H9 (cell line): Measurements from ENCODE around the gene SH3BGR. TPM values are rescaled to one million over a fixed set of nuclear protein-coding genes. Genes with fewer than 3 reads are reported as not detected.
A peak's percentile ranks its signal among the peaks of the same experiment; 100 is the strongest.

Experiments
- DNase-seq: peaks from one replicate; pipeline ENCODE4 v3.0.0-alpha.2; 2017
- H2AFZ ChIP-seq: one replicate; pipeline ENCODE4 v1.6.1; 2013; ENCODE audit warnings: mild to moderate bottlenecking, low read length, control low read depth, moderate library complexity
- H2AK5ac ChIP-seq: 2 replicates; pipeline ENCODE4 v1.6.1; 2013; ENCODE audit warnings: low read length, control low read depth, mixed read lengths; ENCODE audit not compliant: insufficient read length
- H2BK120ac ChIP-seq: one replicate; pipeline ENCODE4 v1.6.1; 2013; ENCODE audit warnings: low read depth, mild to moderate bottlenecking, low read length, control low read depth, inconsistent platforms; ENCODE audit not compliant: poor library complexity, severe bottlenecking
- H2BK12ac ChIP-seq: 2 replicates; pipeline ENCODE4 v1.6.1; 2013; ENCODE audit warnings: low read length, control low read depth, mixed read lengths, low read depth; ENCODE audit not compliant: insufficient read length
- H2BK15ac ChIP-seq: 2 replicates; pipeline ENCODE4 v1.6.1; 2013; ENCODE audit warnings: low read depth, low read length, control low read depth
- H2BK20ac ChIP-seq: one replicate; pipeline ENCODE4 v1.6.1; 2013; ENCODE audit warnings: low read depth, mild to moderate bottlenecking, low read length, control low read depth, inconsistent platforms; ENCODE audit not compliant: poor library complexity, severe bottlenecking
- H2BK5ac ChIP-seq: 2 replicates; pipeline ENCODE4 v1.6.1; 2013; ENCODE audit warnings: low read length, control low read depth, mixed read lengths; ENCODE audit not compliant: insufficient read length
- H3K14ac ChIP-seq: 2 replicates; pipeline ENCODE4 v1.6.1; 2013; ENCODE audit warnings: low read length, control low read depth; ENCODE audit not compliant: insufficient read depth
- H3K18ac ChIP-seq: 2 replicates; pipeline ENCODE4 v1.6.1; 2013; ENCODE audit warnings: low read depth, mild to moderate bottlenecking, mixed read lengths, low read length, control low read depth; ENCODE audit not compliant: insufficient read length
- H3K23ac ChIP-seq: 2 replicates; pipeline ENCODE4 v1.6.1; 2013; ENCODE audit warnings: low read length, control low read depth, mixed read lengths, low read depth; ENCODE audit not compliant: insufficient read length
- H3K23me2 ChIP-seq: 2 replicates; pipeline ENCODE4 v1.6.1; 2013; ENCODE audit warnings: low read depth, mild to moderate bottlenecking, mixed read lengths, low read length, control low read depth; ENCODE audit not compliant: insufficient read length, poor library complexity, severe bottlenecking
- H3K27ac ChIP-seq: 2 replicates; pipeline ENCODE4 v1.5.1; 2013; ENCODE audit warnings: low read length, control low read depth, mixed read lengths, low read depth; ENCODE audit not compliant: insufficient read length
- H3K27me3 ChIP-seq: 2 replicates; pipeline ENCODE4 v1.6.1; 2013; ENCODE audit warnings: low read length, control low read depth, inconsistent platforms; ENCODE audit not compliant: insufficient read depth
- H3K4ac ChIP-seq: 2 replicates; pipeline ENCODE4 v1.6.1; 2013; ENCODE audit warnings: low read depth, mild to moderate bottlenecking, control low read depth, inconsistent platforms, low read length, moderate library complexity
- H3K4me1 ChIP-seq: 2 replicates; pipeline ENCODE4 v1.6.1; 2013; ENCODE audit warnings: low read length, control low read depth, inconsistent platforms; ENCODE audit not compliant: insufficient read depth
- H3K4me2 ChIP-seq: 2 replicates; pipeline ENCODE4 v1.6.1; 2013; ENCODE audit warnings: low read length, control low read depth, mixed read lengths; ENCODE audit not compliant: insufficient read length, insufficient read depth
- H3K56ac ChIP-seq: 2 replicates; pipeline ENCODE4 v1.6.1; 2013; ENCODE audit warnings: low read depth, mild to moderate bottlenecking, mixed read lengths, low read length, control low read depth; ENCODE audit not compliant: insufficient read length
- H3K79me1 ChIP-seq: 2 replicates; pipeline ENCODE4 v1.6.1; 2013; ENCODE audit warnings: low read depth, mild to moderate bottlenecking, moderate library complexity, low read length, control low read depth, inconsistent platforms; ENCODE audit not compliant: insufficient read depth, poor library complexity, severe bottlenecking
- H3K79me2 ChIP-seq: 2 replicates; pipeline ENCODE4 v1.6.1; 2013; ENCODE audit warnings: low read length, control low read depth, inconsistent platforms; ENCODE audit not compliant: insufficient read depth
- H3K9ac ChIP-seq: 2 replicates; pipeline ENCODE4 v1.6.1; 2013; ENCODE audit warnings: low read length, control low read depth, mixed read lengths; ENCODE audit not compliant: insufficient read length; ENCODE audit errors: extremely low read depth
- H3K9me3 ChIP-seq: one replicate; pipeline ENCODE4 v1.6.1; 2013; ENCODE audit warnings: low read depth, low read length, inconsistent platforms; ENCODE audit not compliant: control insufficient read depth
- H3T11ph ChIP-seq: one replicate; pipeline ENCODE4 v1.6.1; 2013; ENCODE audit warnings: mild to moderate bottlenecking, low read length, control low read depth, inconsistent platforms
- H4K20me1 ChIP-seq: one replicate; pipeline ENCODE4 v1.6.1; 2013; ENCODE audit not compliant: control insufficient read depth, insufficient read length, insufficient read depth
- H4K5ac ChIP-seq: 2 replicates; pipeline ENCODE4 v1.6.1; 2013; ENCODE audit warnings: low read depth, mild to moderate bottlenecking, mixed read lengths, low read length, control low read depth; ENCODE audit not compliant: insufficient read length
- H4K8ac ChIP-seq: replicated peaks from 2 replicates; pipeline ENCODE4 v1.6.1; 2013; ENCODE audit warnings: low read length, control low read depth, mixed read lengths, low read depth; ENCODE audit not compliant: insufficient read length
- H4K91ac ChIP-seq: 2 replicates; pipeline ENCODE4 v1.6.1; 2013; ENCODE audit warnings: low read depth, mild to moderate bottlenecking, moderate library complexity, mixed read lengths, low read length, control low read depth; ENCODE audit not compliant: insufficient read length
- H3K27ac Mint-ChIP-seq, 3 experiments: 2 replicates in 2 of 3; 3 replicates in 1 of 3; pipeline ENCODE4 v1.8.0; 2020 to 2021; ENCODE audit warnings: mixed read lengths in 3 of 3, mild to moderate bottlenecking in 1 of 3, moderate library complexity in 1 of 3
- H3K27me3 Mint-ChIP-seq: 2 replicates; pipeline ENCODE4 v1.8.0; 2021; ENCODE audit warnings: low read depth, mild to moderate bottlenecking, moderate library complexity, mixed read lengths
- H3K36me3 Mint-ChIP-seq, 3 experiments: 2 replicates in 2 of 3; 3 replicates in 1 of 3; pipeline ENCODE4 v1.8.0; 2020 to 2021; ENCODE audit warnings: low read depth in 3 of 3, mixed read lengths in 3 of 3; ENCODE audit not compliant: insufficient read depth in 1 of 3
- H3K4me1 Mint-ChIP-seq, 2 experiments: 2 replicates each; pipeline ENCODE4 v1.8.0; 2020; ENCODE audit warnings: mixed read lengths in 2 of 2
- H3K4me3 Mint-ChIP-seq, 2 experiments: 2 replicates in 1 of 2; 3 replicates in 1 of 2; pipeline ENCODE4 v1.8.0; 2020 to 2021; ENCODE audit warnings: mild to moderate bottlenecking in 2 of 2, mixed read lengths in 2 of 2, moderate library complexity in 1 of 2
- H3K9me3 Mint-ChIP-seq, 2 experiments: 2 replicates in 1 of 2; 3 replicates in 1 of 2; pipeline ENCODE4 v1.8.0; 2020; ENCODE audit warnings: mild to moderate bottlenecking in 2 of 2, mixed read lengths in 2 of 2, moderate library complexity in 1 of 2
- CTCF ChIP-seq: fragments of 200-600 bp; sonication (generic); conservative IDR thresholded peaks from 3 replicates; pipeline ENCODE4 v1.8.0; 2021; ENCODE audit warnings: antibody characterized with exemption, mild to moderate bottlenecking
- WGBS: extraction: QIAGEN DNeasy Blood & Tissue Kit; methylation state at CpG from one replicate; pipeline ENCODE4 v1.1.7; 2013; ENCODE audit warnings: missing lambda C conversion rate, low lambda C conversion rate, mixed read lengths; ENCODE audit not compliant: insufficient read length; ENCODE audit errors: extremely low coverage; 5-methylcytosine and 5-hydroxymethylcytosine counted together
- total RNA-seq: library from RNA; stranded (reverse); gene quantifications from 2 replicates; pipeline ENCODE4 v1.2.1, GENCODE V29; 2021

Gene SH3BGR
- total RNA-seq, 1 experiment from 2014 or later, result 2.9 TPM

- no peak overlapping the region for H2BK15ac ChIP-seq
- peaks cover 25 to 42% (median 29%) of the 10 kb centered on the region in 3 experiments for H3K36me3 Mint-ChIP-seq
- no peak overlapping the region for H3K9ac ChIP-seq
- peaks cover 29 to 31% of the 10 kb centered on the region in 2 experiments for H3K9me3 Mint-ChIP-seq
- H3K23ac ChIP-seq, result no peak overlapping the region
- H2BK12ac ChIP-seq, result no peak overlapping the region
- H4K91ac ChIP-seq, result no peak overlapping the region
- H3K14ac ChIP-seq, result no peak overlapping the region
- no peaks in the 10 kb centered on the region for H3K79me2 ChIP-seq
- H2AFZ ChIP-seq, result no peak overlapping the region
- H4K5ac ChIP-seq, result no peak overlapping the region
- peaks cover 4% of the 10 kb centered on the region; the same call in 1 of the 2 replicates for H3K4me1 ChIP-seq
- no peak overlapping the region for H3K4me2 ChIP-seq
- H3K56ac ChIP-seq, result no peak overlapping the region
- peak overlapping the region; percentile 68 to 96 (median 95) for H3K27ac Mint-ChIP-seq
- no peaks in the 10 kb centered on the region for H3K79me1 ChIP-seq
- H3K4ac ChIP-seq, result no peak overlapping the region
- no peak overlapping the region for H2BK20ac ChIP-seq
- no peak for TF ChIP-seq CTCF
- H3K18ac ChIP-seq, result peak overlapping the region; percentile 50
- H4K20me1 ChIP-seq, result no peaks in the 10 kb centered on the region
- no peak overlapping the region for H2BK5ac ChIP-seq
- peaks cover 5% of the 10 kb centered on the region for H3K27me3 Mint-ChIP-seq
- H2AK5ac ChIP-seq, result no peak overlapping the region
- H3K4me1 Mint-ChIP-seq, result peaks cover 43 to 46% of the 10 kb centered on the region in 2 experiments
- H3K4me3 Mint-ChIP-seq, result peak overlapping the region in 1 of 2 experiments; percentile 27; a peak in 2 of 5 replicates
- no peak overlapping the region for H2BK120ac ChIP-seq
- no peak for DNase-seq
- H3K9me3 ChIP-seq, result peaks cover 18% of the 10 kb centered on the region
- H3K23me2 ChIP-seq, result no peaks in the 10 kb centered on the region
- WGBS, result no CpG with 5 or more reads among the region's 15 CpGs
- H3T11ph ChIP-seq, result no peak overlapping the region
- H4K8ac ChIP-seq, result no peak overlapping the region
- peak overlapping the region; percentile 74 for H3K27ac ChIP-seq
- H3K27me3 ChIP-seq, result no peaks in the 10 kb centered on the region
These were observed 84.1 kb downstream of the SH3BGR start for GRCh38 chr21:39535646-39536437.
